ENCODE measurements around the gene CFAP100.

CFAP100 gene

DNA sequence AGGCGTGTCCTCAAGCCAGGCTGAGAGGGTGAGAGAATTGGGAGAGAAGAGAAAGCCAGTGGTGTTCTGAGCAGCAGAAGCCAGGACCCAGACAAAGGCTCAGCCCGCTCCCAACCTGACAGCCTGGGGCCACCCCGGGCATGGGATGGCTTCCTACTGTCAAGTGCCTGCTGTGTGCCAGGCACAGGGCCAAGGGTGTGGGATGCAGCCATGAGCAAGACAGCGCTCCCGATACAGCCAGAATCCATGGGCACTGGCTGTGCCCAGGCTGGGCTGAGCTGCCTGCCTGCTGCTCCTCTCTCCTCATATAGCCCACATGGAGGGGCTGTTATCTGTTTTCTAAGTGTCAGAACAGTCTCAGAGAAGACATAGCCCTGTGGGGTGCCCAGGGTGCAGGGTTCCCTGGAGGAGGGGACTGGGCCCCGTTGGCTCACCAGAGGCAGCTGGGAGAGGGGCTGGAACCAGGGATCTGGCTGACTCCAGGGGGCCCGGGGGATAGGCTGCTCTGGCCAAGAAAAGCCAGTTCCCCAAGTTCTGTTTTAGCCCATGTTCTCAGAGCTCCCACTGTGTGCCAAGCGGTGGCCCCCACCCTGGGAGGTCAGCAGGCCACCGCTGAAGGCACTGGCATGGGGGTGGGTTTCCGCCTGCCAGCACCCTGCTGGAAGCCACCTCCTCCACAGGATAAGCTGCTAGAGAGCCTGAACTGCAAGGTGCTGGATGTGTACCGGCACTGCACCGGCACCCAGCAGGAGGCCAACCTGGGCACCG is 39.0 kb downstream of the CFAP100 start:
- no peak for DNase-seq (ENCODE audit: low read depth)

DNA sequence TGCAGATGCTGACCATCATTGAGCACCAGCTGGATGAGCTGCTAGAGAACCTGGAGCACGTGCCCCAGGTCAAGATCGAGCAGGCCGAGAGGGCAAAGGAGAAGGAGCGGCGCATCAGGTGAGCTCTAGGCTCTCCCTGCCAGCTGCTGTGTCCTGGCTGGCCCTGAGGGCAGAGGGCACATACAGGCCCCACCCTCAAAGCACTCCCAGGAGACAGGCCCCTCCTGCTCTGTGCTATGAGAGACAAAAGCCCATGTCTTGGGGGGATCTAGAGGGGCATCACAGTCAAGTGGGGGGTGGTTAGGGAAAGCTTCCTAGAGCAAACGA is 39.5 kb downstream of the CFAP100 start:
- TF ChIP-seq, protein P1, sequence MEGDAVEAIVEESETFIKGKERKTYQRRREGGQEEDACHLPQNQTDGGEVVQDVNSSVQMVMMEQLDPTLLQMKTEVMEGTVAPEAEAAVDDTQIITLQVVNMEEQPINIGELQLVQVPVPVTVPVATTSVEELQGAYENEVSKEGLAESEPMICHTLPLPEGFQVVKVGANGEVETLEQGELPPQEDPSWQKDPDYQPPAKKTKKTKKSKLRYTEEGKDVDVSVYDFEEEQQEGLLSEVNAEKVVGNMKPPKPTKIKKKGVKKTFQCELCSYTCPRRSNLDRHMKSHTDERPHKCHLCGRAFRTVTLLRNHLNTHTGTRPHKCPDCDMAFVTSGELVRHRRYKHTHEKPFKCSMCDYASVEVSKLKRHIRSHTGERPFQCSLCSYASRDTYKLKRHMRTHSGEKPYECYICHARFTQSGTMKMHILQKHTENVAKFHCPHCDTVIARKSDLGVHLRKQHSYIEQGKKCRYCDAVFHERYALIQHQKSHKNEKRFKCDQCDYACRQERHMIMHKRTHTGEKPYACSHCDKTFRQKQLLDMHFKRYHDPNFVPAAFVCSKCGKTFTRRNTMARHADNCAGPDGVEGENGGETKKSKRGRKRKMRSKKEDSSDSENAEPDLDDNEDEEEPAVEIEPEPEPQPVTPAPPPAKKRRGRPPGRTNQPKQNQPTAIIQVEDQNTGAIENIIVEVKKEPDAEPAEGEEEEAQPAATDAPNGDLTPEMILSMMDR (conservative IDR thresholded peaks at IDR 0.05; ENCODE audit: low read length) = no peak
- no peak for DNase-seq (ENCODE audit: low read depth)
- no peak overlapping the region for H3K4me3 ChIP-seq (ENCODE audit: low read length)

More for the DNA sequence above, 39.0 kb downstream of the CFAP100 start:
- TF ChIP-seq, protein P1 (conservative IDR thresholded peaks at IDR 0.05; ENCODE audit: low read length) = no peak
- no peak overlapping the region for H3K4me3 ChIP-seq (ENCODE audit: low read length)

DNA sequence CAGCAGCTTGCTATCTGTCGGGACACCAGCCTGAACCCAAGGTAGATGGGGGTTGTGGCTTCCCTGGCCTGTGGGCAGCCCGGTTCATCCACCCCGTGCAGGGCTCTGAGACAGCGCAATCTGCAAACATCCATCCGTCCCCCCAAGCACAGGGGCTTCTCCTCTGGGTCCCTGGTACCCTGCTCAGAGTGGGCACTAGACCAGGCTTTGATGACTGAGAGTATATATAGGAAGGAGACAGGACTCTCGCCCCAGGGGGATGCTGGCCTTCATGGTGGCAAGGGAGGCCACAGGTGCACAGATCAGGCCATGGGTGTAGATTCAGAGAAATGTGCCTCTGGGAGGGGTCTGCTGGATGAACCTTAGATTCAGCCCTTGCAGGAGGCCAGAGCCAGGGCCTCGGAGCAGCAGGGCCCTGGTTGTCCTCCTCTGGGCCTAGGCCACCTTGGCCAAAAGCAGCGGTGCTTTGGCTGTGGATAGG is 40.3 kb downstream of the CFAP100 start:
- DNase-seq (ENCODE audit: low read depth) = no peak
- H3K4me3 ChIP-seq (ENCODE audit: low read length) = no peak overlapping the region
- TF ChIP-seq, protein P1 (conservative IDR thresholded peaks at IDR 0.05; ENCODE audit: low read length) = no peak

DNA sequence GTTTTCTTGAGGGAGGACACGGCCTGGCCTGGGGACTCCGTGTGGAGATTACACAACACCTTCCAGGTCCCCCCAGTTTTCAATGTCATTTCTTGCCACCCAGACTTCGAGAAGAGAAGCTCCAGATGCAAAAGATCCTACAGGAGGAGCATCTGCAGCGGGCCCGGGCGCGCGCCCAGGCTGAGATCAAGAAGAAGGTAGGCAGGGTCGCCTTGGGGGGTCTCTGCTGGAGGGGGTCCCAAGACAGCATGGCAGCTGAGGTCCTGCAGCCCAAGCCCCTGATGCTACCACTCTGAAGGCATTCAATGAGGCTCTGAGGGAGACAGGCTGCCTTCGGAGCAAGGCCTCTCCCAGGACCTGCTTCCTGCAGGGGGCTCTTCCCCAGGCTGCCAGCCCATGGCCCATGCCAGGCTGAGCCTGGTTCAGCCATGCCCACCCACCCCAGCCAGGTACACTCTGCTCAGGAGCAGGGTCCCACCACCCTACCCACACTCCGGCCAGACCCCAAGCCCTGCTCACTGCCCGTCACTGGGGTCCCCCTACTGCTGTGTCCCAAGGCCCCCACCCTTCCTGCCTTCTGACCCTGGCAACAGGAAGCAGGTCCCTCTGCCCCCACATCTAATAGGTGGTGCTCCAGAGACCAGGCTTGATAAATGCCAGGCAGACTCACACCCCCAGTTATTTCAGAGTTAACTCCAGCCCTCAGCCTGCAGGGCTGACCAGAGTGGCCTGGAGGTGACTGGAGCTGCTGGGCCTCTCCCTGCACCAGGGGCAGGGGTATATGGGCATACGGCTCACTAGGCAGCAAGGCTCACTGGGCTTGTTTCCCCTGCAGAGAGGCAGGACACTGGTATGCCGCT is 41.0 kb downstream of the CFAP100 start:
- DNase-seq (ENCODE audit: low read depth) = no peak
- TF ChIP-seq, protein P1 (conservative IDR thresholded peaks at IDR 0.05; ENCODE audit: low read length) = no peak

DNA sequence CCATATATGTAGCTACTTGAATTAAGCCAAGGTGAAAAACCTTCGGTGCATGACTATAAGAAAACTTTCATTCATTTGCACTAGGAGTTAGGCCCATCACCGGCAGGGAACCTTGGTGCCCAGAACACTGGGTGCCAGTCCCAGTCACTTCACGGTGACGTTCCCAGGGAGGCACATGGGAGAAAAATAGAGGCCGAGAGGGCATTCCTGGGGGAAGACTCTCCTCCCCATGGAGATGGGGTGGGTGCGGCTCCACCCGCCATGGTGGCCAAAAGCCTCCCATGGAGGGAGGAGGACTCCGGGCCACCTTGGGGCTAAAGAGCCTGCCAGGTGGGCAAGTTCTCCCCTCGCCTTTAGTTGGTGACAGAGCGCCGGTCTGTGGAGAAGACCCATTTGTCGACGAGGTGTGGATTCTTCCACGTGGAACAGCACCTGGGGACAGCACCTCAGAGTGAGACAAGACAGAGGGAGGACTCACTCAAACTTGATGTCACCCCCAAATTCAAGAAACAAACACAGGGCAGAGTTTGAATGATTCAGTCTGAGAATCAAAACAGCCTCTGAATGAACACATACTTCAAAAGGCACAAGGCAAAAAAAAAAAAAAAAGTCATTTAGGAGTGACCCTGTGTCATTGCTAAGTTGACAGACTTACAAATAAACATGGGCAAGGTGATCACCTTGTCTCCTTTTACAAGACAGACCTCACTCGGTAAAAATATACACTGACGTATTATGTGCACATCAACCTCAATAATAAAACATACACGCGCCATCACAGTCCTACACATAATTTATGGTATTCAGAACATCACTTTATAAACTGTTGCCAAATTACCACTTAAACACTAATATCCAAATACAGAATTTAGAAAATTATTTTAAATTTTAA is 42.4 kb downstream of the CFAP100 start:
- TF ChIP-seq, protein P1 (conservative IDR thresholded peaks at IDR 0.05; ENCODE audit: low read length) = no peak
- DNase-seq (ENCODE audit: low read depth) = no peak
- no peak overlapping the region for H3K4me3 ChIP-seq (ENCODE audit: low read length)

More for the DNA sequence above, 41.0 kb downstream of the CFAP100 start:
- H3K4me3 ChIP-seq (ENCODE audit: low read length) = no peak overlapping the region

DNA sequence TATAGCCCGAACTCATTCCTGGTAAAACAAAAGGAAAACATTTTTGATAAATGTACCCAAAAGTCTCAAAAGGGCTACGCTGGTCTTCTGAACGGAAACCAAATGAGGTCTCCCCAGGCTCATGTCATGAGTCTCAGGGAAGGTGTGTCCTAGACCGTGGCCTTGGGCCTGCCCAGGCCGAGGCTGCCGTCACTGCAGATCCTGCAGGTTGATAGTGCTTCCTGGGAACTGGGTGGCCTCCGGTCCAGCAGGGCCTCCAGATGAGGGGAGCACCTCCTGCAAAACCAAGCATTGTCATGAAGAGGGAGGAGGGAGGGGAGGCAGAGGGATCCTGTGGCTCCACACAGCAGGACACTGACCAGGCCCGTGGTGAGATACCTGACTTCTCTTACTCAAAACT is 43.5 kb downstream of the CFAP100 start:
- H3K4me3 ChIP-seq (ENCODE audit: low read length) = no peak overlapping the region
- DNase-seq (ENCODE audit: low read depth) = no peak
- TF ChIP-seq, protein P1 (conservative IDR thresholded peaks at IDR 0.05; ENCODE audit: low read length) = no peak
